Keratinocyte (primary cell): ENCODE results near the gene GRM7. TPM values are rescaled to one million over a fixed set of nuclear protein-coding genes. Genes with fewer than 3 reads are reported as not detected.

Experiments used
- DNase-seq: peaks from one replicate; pipeline ENCODE4 v3.0.0-alpha.2; 2011; ENCODE audit warnings: low read depth, missing footprints, low spot score
- FAIRE-seq: peaks from 2 replicates; lab custom pipeline; 2011; peaks lifted over from hg19 to GRCh38; lab: Jason Lieb, UNC
- H2AFZ ChIP-seq: 2 replicates; pipeline ENCODE4 v1.6.0; 2012; ENCODE audit warnings: low read length, control low read depth, inconsistent platforms; ENCODE audit not compliant: control insufficient read depth
- H3K27ac ChIP-seq: 2 replicates; pipeline ENCODE4 v1.5.1; 2011; ENCODE audit warnings: low read length; ENCODE audit not compliant: control insufficient read depth, insufficient read depth
- H3K27me3 ChIP-seq: 3 replicates; pipeline ENCODE4 v1.6.0; 2011; ENCODE audit warnings: low read length; ENCODE audit not compliant: control insufficient read depth, insufficient read depth; ENCODE audit errors: extremely low read depth
- H3K36me3 ChIP-seq, 2 experiments: 2 replicates in 1 of 2; 3 replicates in 1 of 2; pipeline ENCODE4 v1.5.1; 2011; ENCODE audit warnings: low read length in 2 of 2, mild to moderate bottlenecking in 1 of 2; ENCODE audit not compliant: control insufficient read depth in 2 of 2, insufficient read depth in 2 of 2; ENCODE audit errors: extremely low read depth in 1 of 2
- H3K4me1 ChIP-seq: 3 replicates; pipeline ENCODE4 v1.5.1; 2011; ENCODE audit warnings: low read length; ENCODE audit not compliant: control insufficient read depth, insufficient read depth; ENCODE audit errors: extremely low read depth
- H3K4me2 ChIP-seq: 3 replicates; pipeline ENCODE4 v1.6.0; 2011; ENCODE audit warnings: low read depth, low read length; ENCODE audit not compliant: control insufficient read depth, insufficient read depth; ENCODE audit errors: extremely low read depth
- H3K4me3 ChIP-seq, 3 experiments: fragments of 200-600 bp in 1 of 3; sonication (generic) in 1 of 3; 2 replicates in 2 of 3; 3 replicates in 1 of 3; pipeline ENCODE4 v1.5.1; 2011 to 2016; ENCODE audit warnings: low read length in 3 of 3, mild to moderate bottlenecking in 3 of 3, control low read depth in 2 of 3, inconsistent platforms in 1 of 3, low read depth in 1 of 3, mixed read lengths in 1 of 3, mixed run types in 1 of 3, moderate library complexity in 1 of 3; ENCODE audit not compliant: control insufficient read depth in 2 of 3, insufficient read depth in 2 of 3; ENCODE audit errors: extremely low read depth in 1 of 3
- H3K79me2 ChIP-seq: 2 replicates; pipeline ENCODE4 v1.6.0; 2012; ENCODE audit warnings: low read length; ENCODE audit not compliant: control insufficient read depth, insufficient read depth
- H3K9ac ChIP-seq: 3 replicates; pipeline ENCODE4 v1.6.0; 2011; ENCODE audit warnings: low read length; ENCODE audit not compliant: control insufficient read depth, insufficient read depth; ENCODE audit errors: extremely low read depth
- H3K9me1 ChIP-seq: 3 replicates; pipeline ENCODE4 v1.6.0; 2011; ENCODE audit warnings: low read length; ENCODE audit not compliant: control insufficient read depth, insufficient read depth; ENCODE audit errors: extremely low read depth
- H3K9me3 ChIP-seq: 2 replicates; pipeline ENCODE4 v1.5.1; 2012; ENCODE audit warnings: low read depth, low read length; ENCODE audit not compliant: control insufficient read depth
- H4K20me1 ChIP-seq: 3 replicates; pipeline ENCODE4 v1.6.0; 2011; ENCODE audit warnings: low read length; ENCODE audit not compliant: control insufficient read depth, insufficient read depth; ENCODE audit errors: extremely low read depth
- CTCF ChIP-seq, 3 experiments: IDR thresholded peaks in 1 of 3; conservative IDR thresholded peaks in 1 of 3; optimal IDR thresholded peaks in 1 of 3; 2 replicates in 2 of 3; 3 replicates in 1 of 3; pipeline versions ENCODE3 to v1.5.1; 2011; ENCODE audit warnings: low read length in 3 of 3, mild to moderate bottlenecking in 3 of 3, moderate library complexity in 2 of 3, control low read depth in 1 of 3, inconsistent platforms in 1 of 3; ENCODE audit not compliant: insufficient read depth in 2 of 3; ENCODE audit errors: extremely low read depth in 1 of 3
- EZH2 ChIP-seq: IDR thresholded peaks from one replicate; pipeline ENCODE4 v1.6.1; 2012; ENCODE audit warnings: inconsistent platforms, mild to moderate bottlenecking, low read length, moderate library complexity
- dilution Hi-C: fragments of 300-500 bp; cut with MboI; formaldehyde crosslinking; loops from one replicate; pipeline ENCODE4 v1.7.0; 2020; ENCODE audit warnings: low sequenced_read_pairs; ENCODE audit not compliant: extremely low pct_ligation_motif_present
- polyA plus RNA-seq, 5 experiments: library from polyadenylated mRNA; depleted of rRNA in 3 of 5; stranded (reverse) in 3 of 5; stranded (forward) in 1 of 5; unstranded in 1 of 5; fragments of >200 nt; gene quantifications; 1 replicate in 1 of 5; 2 replicates in 3 of 5; 3 replicates in 1 of 5; pipeline versions ENCODE4 v1.2.1 to v1.2.3, GENCODE V29; 2011 to 2012; ENCODE audit warnings: missing spikeins in 2 of 5, low read depth in 1 of 5, low replicate concordance in 1 of 5

Gene GRM7
- polyA plus RNA-seq, 1 donor (not counting 4 experiments of a cell fraction or from before 2014, with no cell fraction given) = not detected

DNA sequence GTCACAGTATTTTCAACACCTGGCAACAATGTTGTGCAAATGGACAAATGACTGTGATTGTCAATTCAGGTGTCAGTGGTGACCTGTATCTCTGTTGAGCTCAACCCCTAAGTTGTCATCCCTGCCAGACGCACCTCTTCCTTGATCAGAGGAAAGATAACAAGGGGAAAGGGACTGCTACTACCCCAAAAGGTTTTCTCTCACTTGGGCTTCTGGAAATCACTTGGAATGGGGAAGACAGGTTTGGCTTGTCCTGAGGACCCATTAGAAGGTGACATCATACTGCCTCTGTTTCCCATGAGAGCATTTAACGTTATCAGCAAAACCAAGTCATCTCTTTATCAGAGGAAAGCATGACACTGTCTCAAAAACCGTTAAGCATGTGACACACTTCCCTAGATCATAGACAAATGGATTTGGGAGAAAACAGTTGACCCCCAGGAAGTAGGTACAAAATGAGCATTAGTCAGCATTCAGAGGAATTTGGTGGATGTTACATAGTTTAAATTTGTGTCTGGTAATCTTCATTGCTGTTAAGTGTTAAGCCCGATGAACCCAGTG lies 769.5 kb downstream of the GRM7 start:
- H3K9me3 ChIP-seq = no peaks in the 10 kb centered on the region
- H3K4me1 ChIP-seq = no peaks in the 10 kb centered on the region
- no peaks in the 10 kb centered on the region for H3K27me3 ChIP-seq
- DNase-seq = no peak
- no peaks in the 10 kb centered on the region for H3K79me2 ChIP-seq
- no peaks in the 10 kb centered on the region for H4K20me1 ChIP-seq
- no peak for FAIRE-seq
- TF ChIP-seq CTCF (optimal IDR thresholded peaks at IDR 0.05 in 1 of 3, IDR thresholded peaks at IDR 0.05 in 1 of 3, conservative IDR thresholded peaks at IDR 0.05 in 1 of 3; ENCODE audit: extremely low read depth in 1 of 3, insufficient read depth in 2 of 3, low read length in 3 of 3) = no peak
- TF ChIP-seq EZH2 = no peak
- no peaks in the 10 kb centered on the region for H3K9me1 ChIP-seq
- H2AFZ ChIP-seq = no peak overlapping the region
- no peak overlapping the region for H3K4me3 ChIP-seq
- H3K4me2 ChIP-seq = no peak overlapping the region
- no peak overlapping the region for H3K9ac ChIP-seq
- no peaks in the 10 kb centered on the region for H3K36me3 ChIP-seq
- dilution Hi-C loops = no loop called here
- no peak overlapping the region for H3K27ac ChIP-seq

DNA sequence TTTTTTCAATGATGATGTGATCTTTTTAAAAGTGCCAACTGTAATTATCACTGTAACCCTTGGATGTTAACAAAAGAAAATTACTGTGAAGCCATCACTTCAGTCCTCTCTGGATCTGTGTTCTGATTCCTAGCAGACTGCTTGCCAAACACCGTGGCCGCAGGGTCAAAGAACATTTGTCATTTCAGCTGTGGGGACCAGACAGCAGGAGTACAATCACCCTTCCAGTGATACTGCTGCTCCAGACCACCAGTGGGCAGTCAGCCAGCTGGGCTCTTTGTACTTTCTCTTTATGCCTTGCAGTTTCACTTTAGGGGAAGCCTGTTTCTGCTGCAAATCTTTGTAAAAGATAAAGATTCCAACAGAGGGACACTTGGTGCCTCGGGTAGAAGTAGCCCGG lies 770.0 kb downstream of the GRM7 start:
- no peaks in the 10 kb centered on the region for H3K36me3 ChIP-seq
- H3K9me1 ChIP-seq = no peaks in the 10 kb centered on the region
- no peaks in the 10 kb centered on the region for H3K27me3 ChIP-seq
- FAIRE-seq (no peak), DNase-seq (no peak)
- H3K9me3 ChIP-seq = no peaks in the 10 kb centered on the region
- H3K4me3 ChIP-seq = no peak overlapping the region
- TF ChIP-seq CTCF (optimal IDR thresholded peaks at IDR 0.05 in 1 of 3, IDR thresholded peaks at IDR 0.05 in 1 of 3, conservative IDR thresholded peaks at IDR 0.05 in 1 of 3; ENCODE audit: extremely low read depth in 1 of 3, insufficient read depth in 2 of 3, low read length in 3 of 3) (no peak), EZH2 (no peak)
- H3K9ac ChIP-seq = no peak overlapping the region
- H2AFZ ChIP-seq = no peak overlapping the region
- no peaks in the 10 kb centered on the region for H3K4me1 ChIP-seq
- H4K20me1 ChIP-seq = no peaks in the 10 kb centered on the region
- no peak overlapping the region for H3K4me2 ChIP-seq
- no peaks in the 10 kb centered on the region for H3K79me2 ChIP-seq
- dilution Hi-C loops = no loop called here
- no peak overlapping the region for H3K27ac ChIP-seq
